H9 (cell line): Measurements from ENCODE around the gene NUP210L. TPM values are rescaled to one million over a fixed set of nuclear protein-coding genes. Genes with fewer than 3 reads are reported as not detected.

Experiments used
- DNase-seq: peaks from one replicate; pipeline ENCODE4 v3.0.0-alpha.2; 2017
- H2AFZ ChIP-seq: one replicate; pipeline ENCODE4 v1.6.1; 2013; ENCODE audit warnings: mild to moderate bottlenecking, low read length, control low read depth, moderate library complexity
- H2AK5ac ChIP-seq: 2 replicates; pipeline ENCODE4 v1.6.1; 2013; ENCODE audit warnings: low read length, control low read depth, mixed read lengths; ENCODE audit not compliant: insufficient read length
- H2BK120ac ChIP-seq: one replicate; pipeline ENCODE4 v1.6.1; 2013; ENCODE audit warnings: low read depth, mild to moderate bottlenecking, low read length, control low read depth, inconsistent platforms; ENCODE audit not compliant: poor library complexity, severe bottlenecking
- H2BK12ac ChIP-seq: 2 replicates; pipeline ENCODE4 v1.6.1; 2013; ENCODE audit warnings: low read length, control low read depth, mixed read lengths, low read depth; ENCODE audit not compliant: insufficient read length
- H2BK15ac ChIP-seq: 2 replicates; pipeline ENCODE4 v1.6.1; 2013; ENCODE audit warnings: low read depth, low read length, control low read depth
- H2BK20ac ChIP-seq: one replicate; pipeline ENCODE4 v1.6.1; 2013; ENCODE audit warnings: low read depth, mild to moderate bottlenecking, low read length, control low read depth, inconsistent platforms; ENCODE audit not compliant: poor library complexity, severe bottlenecking
- H2BK5ac ChIP-seq: 2 replicates; pipeline ENCODE4 v1.6.1; 2013; ENCODE audit warnings: low read length, control low read depth, mixed read lengths; ENCODE audit not compliant: insufficient read length
- H3K14ac ChIP-seq: 2 replicates; pipeline ENCODE4 v1.6.1; 2013; ENCODE audit warnings: low read length, control low read depth; ENCODE audit not compliant: insufficient read depth
- H3K18ac ChIP-seq: 2 replicates; pipeline ENCODE4 v1.6.1; 2013; ENCODE audit warnings: low read depth, mild to moderate bottlenecking, mixed read lengths, low read length, control low read depth; ENCODE audit not compliant: insufficient read length
- H3K23ac ChIP-seq: 2 replicates; pipeline ENCODE4 v1.6.1; 2013; ENCODE audit warnings: low read length, control low read depth, mixed read lengths, low read depth; ENCODE audit not compliant: insufficient read length
- H3K23me2 ChIP-seq: 2 replicates; pipeline ENCODE4 v1.6.1; 2013; ENCODE audit warnings: low read depth, mild to moderate bottlenecking, mixed read lengths, low read length, control low read depth; ENCODE audit not compliant: insufficient read length, poor library complexity, severe bottlenecking
- H3K27ac ChIP-seq: 2 replicates; pipeline ENCODE4 v1.5.1; 2013; ENCODE audit warnings: low read length, control low read depth, mixed read lengths, low read depth; ENCODE audit not compliant: insufficient read length
- H3K27me3 ChIP-seq: 2 replicates; pipeline ENCODE4 v1.6.1; 2013; ENCODE audit warnings: low read length, control low read depth, inconsistent platforms; ENCODE audit not compliant: insufficient read depth
- H3K4ac ChIP-seq: 2 replicates; pipeline ENCODE4 v1.6.1; 2013; ENCODE audit warnings: low read depth, mild to moderate bottlenecking, control low read depth, inconsistent platforms, low read length, moderate library complexity
- H3K4me1 ChIP-seq: 2 replicates; pipeline ENCODE4 v1.6.1; 2013; ENCODE audit warnings: low read length, control low read depth, inconsistent platforms; ENCODE audit not compliant: insufficient read depth
- H3K4me2 ChIP-seq: 2 replicates; pipeline ENCODE4 v1.6.1; 2013; ENCODE audit warnings: low read length, control low read depth, mixed read lengths; ENCODE audit not compliant: insufficient read length, insufficient read depth
- H3K56ac ChIP-seq: 2 replicates; pipeline ENCODE4 v1.6.1; 2013; ENCODE audit warnings: low read depth, mild to moderate bottlenecking, mixed read lengths, low read length, control low read depth; ENCODE audit not compliant: insufficient read length
- H3K79me1 ChIP-seq: 2 replicates; pipeline ENCODE4 v1.6.1; 2013; ENCODE audit warnings: low read depth, mild to moderate bottlenecking, moderate library complexity, low read length, control low read depth, inconsistent platforms; ENCODE audit not compliant: insufficient read depth, poor library complexity, severe bottlenecking
- H3K79me2 ChIP-seq: 2 replicates; pipeline ENCODE4 v1.6.1; 2013; ENCODE audit warnings: low read length, control low read depth, inconsistent platforms; ENCODE audit not compliant: insufficient read depth
- H3K9ac ChIP-seq: 2 replicates; pipeline ENCODE4 v1.6.1; 2013; ENCODE audit warnings: low read length, control low read depth, mixed read lengths; ENCODE audit not compliant: insufficient read length; ENCODE audit errors: extremely low read depth
- H3K9me3 ChIP-seq: one replicate; pipeline ENCODE4 v1.6.1; 2013; ENCODE audit warnings: low read depth, low read length, inconsistent platforms; ENCODE audit not compliant: control insufficient read depth
- H3T11ph ChIP-seq: one replicate; pipeline ENCODE4 v1.6.1; 2013; ENCODE audit warnings: mild to moderate bottlenecking, low read length, control low read depth, inconsistent platforms
- H4K20me1 ChIP-seq: one replicate; pipeline ENCODE4 v1.6.1; 2013; ENCODE audit not compliant: control insufficient read depth, insufficient read length, insufficient read depth
- H4K5ac ChIP-seq: 2 replicates; pipeline ENCODE4 v1.6.1; 2013; ENCODE audit warnings: low read depth, mild to moderate bottlenecking, mixed read lengths, low read length, control low read depth; ENCODE audit not compliant: insufficient read length
- H4K8ac ChIP-seq: replicated peaks from 2 replicates; pipeline ENCODE4 v1.6.1; 2013; ENCODE audit warnings: low read length, control low read depth, mixed read lengths, low read depth; ENCODE audit not compliant: insufficient read length
- H4K91ac ChIP-seq: 2 replicates; pipeline ENCODE4 v1.6.1; 2013; ENCODE audit warnings: low read depth, mild to moderate bottlenecking, moderate library complexity, mixed read lengths, low read length, control low read depth; ENCODE audit not compliant: insufficient read length
- H3K27ac Mint-ChIP-seq, 3 experiments: 2 replicates in 2 of 3; 3 replicates in 1 of 3; pipeline ENCODE4 v1.8.0; 2020 to 2021; ENCODE audit warnings: mixed read lengths in 3 of 3, mild to moderate bottlenecking in 1 of 3, moderate library complexity in 1 of 3
- H3K27me3 Mint-ChIP-seq: 2 replicates; pipeline ENCODE4 v1.8.0; 2021; ENCODE audit warnings: low read depth, mild to moderate bottlenecking, moderate library complexity, mixed read lengths
- H3K36me3 Mint-ChIP-seq, 3 experiments: 2 replicates in 2 of 3; 3 replicates in 1 of 3; pipeline ENCODE4 v1.8.0; 2020 to 2021; ENCODE audit warnings: low read depth in 3 of 3, mixed read lengths in 3 of 3; ENCODE audit not compliant: insufficient read depth in 1 of 3
- H3K4me1 Mint-ChIP-seq, 2 experiments: 2 replicates each; pipeline ENCODE4 v1.8.0; 2020; ENCODE audit warnings: mixed read lengths in 2 of 2
- H3K4me3 Mint-ChIP-seq, 2 experiments: 2 replicates in 1 of 2; 3 replicates in 1 of 2; pipeline ENCODE4 v1.8.0; 2020 to 2021; ENCODE audit warnings: mild to moderate bottlenecking in 2 of 2, mixed read lengths in 2 of 2, moderate library complexity in 1 of 2
- H3K9me3 Mint-ChIP-seq, 2 experiments: 2 replicates in 1 of 2; 3 replicates in 1 of 2; pipeline ENCODE4 v1.8.0; 2020; ENCODE audit warnings: mild to moderate bottlenecking in 2 of 2, mixed read lengths in 2 of 2, moderate library complexity in 1 of 2
- WGBS: extraction: QIAGEN DNeasy Blood & Tissue Kit; methylation state at CpG from one replicate; pipeline ENCODE4 v1.1.7; 2013; ENCODE audit warnings: missing lambda C conversion rate, low lambda C conversion rate, mixed read lengths; ENCODE audit not compliant: insufficient read length; ENCODE audit errors: extremely low coverage; 5-methylcytosine and 5-hydroxymethylcytosine counted together
- total RNA-seq: library from RNA; stranded (reverse); gene quantifications from 2 replicates; pipeline ENCODE4 v1.2.1, GENCODE V29; 2021
- TF ChIP-seq, protein P1 (sequence below): fragments of 200-600 bp; sonication (generic); conservative IDR thresholded peaks from 3 replicates; pipeline ENCODE4 v1.8.0; 2021; ENCODE audit warnings: antibody characterized with exemption, mild to moderate bottlenecking

Gene NUP210L
- total RNA-seq, 1 experiment from 2014 or later: 0.04 TPM

GRCh38 chr1:153956997-153957715, 197.7 kb downstream of the NUP210L start:
- no peak overlapping the region for H2BK5ac ChIP-seq
- DNase-seq: no peak
- H3K4me1 ChIP-seq: no peaks in the 10 kb centered on the region
- no peak overlapping the region for H2BK120ac ChIP-seq
- no peak overlapping the region for H4K91ac ChIP-seq
- H4K20me1 ChIP-seq: no peaks in the 10 kb centered on the region
- no peaks in the 10 kb centered on the region for H3K27me3 ChIP-seq
- H2BK15ac ChIP-seq: no peak overlapping the region
- no peak overlapping the region for H4K5ac ChIP-seq
- no peak overlapping the region for H2BK12ac ChIP-seq
- H3K18ac ChIP-seq: no peak overlapping the region
- peak overlapping the region; percentile 99 to 100 for H3K4me3 Mint-ChIP-seq
- peak overlapping the region; percentile 98 for H3K4me2 ChIP-seq
- no peak overlapping the region for H3K4ac ChIP-seq
- no peaks in the 10 kb centered on the region for H3K27me3 Mint-ChIP-seq
- H3K56ac ChIP-seq: no peak overlapping the region
- H3K9me3 Mint-ChIP-seq: no peaks in the 10 kb centered on the region
- peak overlapping the region; percentile 93 for H3K9ac ChIP-seq
- H3K27ac ChIP-seq: no peak overlapping the region
- no peak overlapping the region for H2BK20ac ChIP-seq
- H3K79me1 ChIP-seq: peaks cover 18% of the 10 kb centered on the region
- H2AK5ac ChIP-seq: no peak overlapping the region
- peaks cover 12% of the 10 kb centered on the region for H3K23me2 ChIP-seq
- no peaks in the 10 kb centered on the region for H3K9me3 ChIP-seq
- TF ChIP-seq, protein P1, sequence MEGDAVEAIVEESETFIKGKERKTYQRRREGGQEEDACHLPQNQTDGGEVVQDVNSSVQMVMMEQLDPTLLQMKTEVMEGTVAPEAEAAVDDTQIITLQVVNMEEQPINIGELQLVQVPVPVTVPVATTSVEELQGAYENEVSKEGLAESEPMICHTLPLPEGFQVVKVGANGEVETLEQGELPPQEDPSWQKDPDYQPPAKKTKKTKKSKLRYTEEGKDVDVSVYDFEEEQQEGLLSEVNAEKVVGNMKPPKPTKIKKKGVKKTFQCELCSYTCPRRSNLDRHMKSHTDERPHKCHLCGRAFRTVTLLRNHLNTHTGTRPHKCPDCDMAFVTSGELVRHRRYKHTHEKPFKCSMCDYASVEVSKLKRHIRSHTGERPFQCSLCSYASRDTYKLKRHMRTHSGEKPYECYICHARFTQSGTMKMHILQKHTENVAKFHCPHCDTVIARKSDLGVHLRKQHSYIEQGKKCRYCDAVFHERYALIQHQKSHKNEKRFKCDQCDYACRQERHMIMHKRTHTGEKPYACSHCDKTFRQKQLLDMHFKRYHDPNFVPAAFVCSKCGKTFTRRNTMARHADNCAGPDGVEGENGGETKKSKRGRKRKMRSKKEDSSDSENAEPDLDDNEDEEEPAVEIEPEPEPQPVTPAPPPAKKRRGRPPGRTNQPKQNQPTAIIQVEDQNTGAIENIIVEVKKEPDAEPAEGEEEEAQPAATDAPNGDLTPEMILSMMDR: no peak
- no CpG with 5 or more reads among the region's 6 CpGs for WGBS
- no peak overlapping the region for H3T11ph ChIP-seq
- H2AFZ ChIP-seq: no peak overlapping the region
- H3K79me2 ChIP-seq: peaks cover 37% of the 10 kb centered on the region
- peak overlapping the region; percentile 95 to 99 (median 99) for H3K27ac Mint-ChIP-seq
- peaks cover 32 to 48% (median 34%) of the 10 kb centered on the region in 3 experiments for H3K36me3 Mint-ChIP-seq
- peaks cover 35 to 38% of the 10 kb centered on the region in 2 experiments for H3K4me1 Mint-ChIP-seq
- H4K8ac ChIP-seq: no peak overlapping the region
- H3K23ac ChIP-seq: no peak overlapping the region
- peak overlapping the region; percentile 23; the same call in 1 of the 2 replicates for H3K14ac ChIP-seq
